ENCODE data around the gene SLX4IP. TPM values are rescaled to one million over a fixed set of nuclear protein-coding genes. Genes with fewer than 3 reads are reported as not detected.

The SLX4IP gene
- total and polyA plus RNA-seq, 12 donors = 2.8 to 8.2 (median 4.8) TPM

DNA sequence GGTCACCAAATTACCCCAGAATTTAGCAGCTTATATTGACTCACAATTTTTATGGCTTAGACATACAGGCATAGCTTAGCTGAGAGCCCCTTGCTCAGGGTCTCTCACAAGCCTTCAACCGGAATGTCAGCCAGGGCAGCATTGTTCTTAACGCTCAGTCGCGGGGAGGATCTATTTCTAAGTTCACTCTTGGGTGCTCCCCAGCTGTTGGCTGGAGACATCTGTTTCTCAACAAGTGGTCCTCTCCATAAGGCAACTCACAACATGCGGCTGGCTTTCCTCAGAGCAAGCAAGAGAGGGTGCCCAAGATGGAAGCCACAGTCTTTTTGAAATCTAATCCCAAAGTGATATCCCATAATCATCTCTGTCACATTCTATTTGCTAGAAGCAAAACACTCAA is 46.6 kb downstream of the SLX4IP start:
- WGBS, 4 donors = 79 to 85% (median 84%) methylated on average over 5 of the region's 5 CpGs
- no peaks in the 10 kb centered on the region for H3K27me3 ChIP-seq

DNA sequence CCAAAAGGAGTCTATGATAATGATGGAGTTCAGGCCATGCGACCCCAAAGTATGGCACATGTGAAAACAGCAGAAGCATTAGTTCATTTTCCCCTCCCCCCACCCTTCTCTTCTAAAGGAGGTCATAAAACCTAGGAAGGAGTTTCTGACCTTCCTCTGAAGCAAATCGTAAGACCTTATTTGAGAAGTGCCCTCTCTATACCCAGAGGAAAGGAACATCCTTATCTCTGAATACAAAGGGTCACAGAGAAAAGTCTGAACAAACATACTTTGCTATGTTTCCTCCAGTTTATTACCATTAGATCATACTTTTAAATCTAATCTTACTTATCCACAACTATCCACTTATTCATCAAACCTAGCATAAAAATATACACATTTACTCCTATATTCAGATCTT is 48.6 kb downstream of the SLX4IP start:
- Histone ChIP-seq H3K36me3 (replicated peaks in 1 of 2) (no peaks in the 10 kb centered on the region), H3K4me3 (no peak overlapping the region), H3K27ac (no peak overlapping the region), H3K9me3 (replicated peaks in 1 of 3) (no peaks in the 10 kb centered on the region), H3K4me1 (replicated peaks in 1 of 2) (peaks cover 0 to 6% of the 10 kb centered on the region in 2 donors), H3K27me3 (no peaks in the 10 kb centered on the region)
- DNase-seq = no peak
- intact Hi-C loops (cut with DNase I) = no loop called here
- 65 to 84% (median 71%) methylated on average over 2 of the region's 2 CpGs for WGBS, 4 donors
- no peak for TF ChIP-seq POLR2A (IDR thresholded peaks at IDR 0.05)
- TF ChIP-seq, protein P1, sequence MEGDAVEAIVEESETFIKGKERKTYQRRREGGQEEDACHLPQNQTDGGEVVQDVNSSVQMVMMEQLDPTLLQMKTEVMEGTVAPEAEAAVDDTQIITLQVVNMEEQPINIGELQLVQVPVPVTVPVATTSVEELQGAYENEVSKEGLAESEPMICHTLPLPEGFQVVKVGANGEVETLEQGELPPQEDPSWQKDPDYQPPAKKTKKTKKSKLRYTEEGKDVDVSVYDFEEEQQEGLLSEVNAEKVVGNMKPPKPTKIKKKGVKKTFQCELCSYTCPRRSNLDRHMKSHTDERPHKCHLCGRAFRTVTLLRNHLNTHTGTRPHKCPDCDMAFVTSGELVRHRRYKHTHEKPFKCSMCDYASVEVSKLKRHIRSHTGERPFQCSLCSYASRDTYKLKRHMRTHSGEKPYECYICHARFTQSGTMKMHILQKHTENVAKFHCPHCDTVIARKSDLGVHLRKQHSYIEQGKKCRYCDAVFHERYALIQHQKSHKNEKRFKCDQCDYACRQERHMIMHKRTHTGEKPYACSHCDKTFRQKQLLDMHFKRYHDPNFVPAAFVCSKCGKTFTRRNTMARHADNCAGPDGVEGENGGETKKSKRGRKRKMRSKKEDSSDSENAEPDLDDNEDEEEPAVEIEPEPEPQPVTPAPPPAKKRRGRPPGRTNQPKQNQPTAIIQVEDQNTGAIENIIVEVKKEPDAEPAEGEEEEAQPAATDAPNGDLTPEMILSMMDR (IDR thresholded peaks at IDR 0.05) = no peak

More for the DNA sequence above, 46.6 kb downstream of the SLX4IP start:
- Histone ChIP-seq H3K27ac (no peak overlapping the region), H3K4me1 (replicated peaks in 1 of 2) (no peaks in the 10 kb centered on the region), H3K36me3 (replicated peaks in 1 of 2) (no peaks in the 10 kb centered on the region), H3K9me3 (replicated peaks in 1 of 3) (no peaks in the 10 kb centered on the region), H3K4me3 (no peak overlapping the region)
- TF ChIP-seq, protein P1 (IDR thresholded peaks at IDR 0.05) = no peak
- TF ChIP-seq POLR2A (IDR thresholded peaks at IDR 0.05) = no peak
- no peak for DNase-seq
- intact Hi-C loops (cut with DNase I) = no loop called here

DNA sequence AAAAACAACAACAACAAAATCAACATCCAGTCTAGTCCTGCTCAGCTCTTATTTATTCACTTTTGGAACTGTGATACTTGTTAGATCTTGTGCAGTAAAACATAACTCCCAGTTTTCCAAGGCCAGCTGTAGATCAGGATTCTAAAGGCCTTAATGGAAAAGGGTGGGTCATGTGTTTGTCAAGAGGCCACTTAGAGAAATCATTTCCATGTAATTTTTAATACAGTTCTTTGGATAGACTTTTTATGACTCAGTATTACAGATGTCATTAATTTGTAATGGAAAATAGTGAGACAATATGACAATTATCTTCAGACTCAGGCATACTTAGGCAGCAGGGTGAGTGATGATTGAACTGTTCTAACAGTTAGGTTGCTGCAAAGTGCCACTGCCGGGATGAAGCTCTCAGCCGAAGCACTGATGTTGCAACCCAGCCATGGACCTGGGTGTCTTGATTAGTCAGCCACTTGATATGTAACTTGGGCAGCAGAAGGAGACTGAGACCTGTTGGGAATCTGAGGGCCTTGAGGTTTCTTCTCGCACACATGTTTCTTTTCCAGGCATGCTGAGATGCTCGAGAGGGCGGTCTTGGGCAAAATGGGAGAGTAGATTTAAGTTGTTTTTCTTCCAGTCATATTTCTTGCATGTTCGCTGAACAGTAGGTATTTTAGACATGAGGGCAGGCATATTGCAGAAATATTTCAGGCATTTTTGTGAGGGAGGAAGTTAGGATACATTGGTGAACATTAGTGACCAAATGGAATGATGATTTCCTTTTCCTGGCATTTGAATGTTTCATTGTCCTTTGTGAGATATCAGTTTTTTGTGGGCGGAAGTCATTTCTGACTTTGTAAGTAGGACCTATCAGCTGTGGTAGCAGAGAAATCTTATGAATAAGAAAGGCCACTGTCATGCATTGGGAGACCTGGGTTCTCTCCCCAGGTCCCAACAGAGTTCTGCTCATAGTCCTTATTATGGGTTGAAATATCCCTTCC is 52.3 kb downstream of the SLX4IP start:
- peak overlapping the region in 3 of 5 donors; percentile 8 to 32 (median 21) for H3K27ac ChIP-seq
- no peaks in the 10 kb centered on the region for H3K27me3 ChIP-seq
- H3K4me1 ChIP-seq (replicated peaks in 1 of 2) = peaks cover 0 to 6% of the 10 kb centered on the region in 2 donors
- no peak for TF ChIP-seq POLR2A (IDR thresholded peaks at IDR 0.05)
- TF ChIP-seq, protein P1 (IDR thresholded peaks at IDR 0.05) = no peak
- 83 to 95% (median 90%) methylated on average over 7 of the region's 7 CpGs for WGBS, 4 donors
- H3K36me3 ChIP-seq (replicated peaks in 1 of 2) = no peaks in the 10 kb centered on the region
- intact Hi-C loops (cut with DNase I) = no loop called here
- no peaks in the 10 kb centered on the region for H3K9me3 ChIP-seq (replicated peaks in 1 of 3)
- H3K4me3 ChIP-seq = no peak overlapping the region
- DNase-seq = peak in 3 of 7 donors; percentile 32 to 42 (median 38)

DNA sequence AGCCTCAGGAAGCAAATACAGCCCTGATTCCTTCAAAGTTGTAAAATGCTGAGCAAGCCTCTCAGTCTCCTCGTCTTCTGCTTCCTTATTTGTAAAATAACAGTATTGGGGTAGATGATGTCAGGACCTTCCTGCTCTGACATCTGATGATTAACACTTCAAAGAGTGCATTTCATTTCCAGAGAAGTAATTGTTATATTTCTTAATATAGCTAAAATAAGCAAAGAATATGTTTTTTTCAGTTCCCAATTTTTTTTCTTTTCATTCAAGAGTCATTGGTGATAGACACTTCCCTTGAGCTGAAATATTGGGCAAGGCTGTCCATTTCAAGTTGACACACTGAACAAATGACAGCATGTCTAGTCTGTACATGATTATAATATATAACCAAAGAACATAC is 53.4 kb downstream of the SLX4IP start:
- TF ChIP-seq, protein P1 (IDR thresholded peaks at IDR 0.05) = no peak
- no peak for TF ChIP-seq POLR2A (IDR thresholded peaks at IDR 0.05)
- no peaks in the 10 kb centered on the region for H3K36me3 ChIP-seq (replicated peaks in 1 of 2)
- DNase-seq = no peak
- H3K27me3 ChIP-seq = no peaks in the 10 kb centered on the region
- no peak overlapping the region for H3K4me3 ChIP-seq
- intact Hi-C loops (cut with DNase I) = no loop called here
- WGBS, 4 donors = 71 to 91% (median 76%) methylated on average over 1 of the region's 1 CpG
- H3K4me1 ChIP-seq (replicated peaks in 1 of 2) = peaks cover 0 to 6% of the 10 kb centered on the region in 2 donors
- H3K27ac ChIP-seq = peak overlapping the region in 1 of 5 donors; percentile 21
- H3K9me3 ChIP-seq (replicated peaks in 1 of 3) = no peaks in the 10 kb centered on the region

Data from adrenal gland (tissue), 12 donors.